Fibroblast of lung (primary cell): Measurements from ENCODE around the gene SPDYE18.
"Not testable (repeated sequence)": the region's sequence is repeated elsewhere in the genome, so short reads cannot be mapped to it uniquely, and the experiment has no call there.

Experiments used
- EZH2 ChIP-seq: IDR thresholded peaks from 2 replicates; pipeline ENCODE4 v1.5.1; 2012; ENCODE audit warnings: low read length, control low read depth, mild to moderate bottlenecking; ENCODE audit errors: missing control alignments
- TF ChIP-seq, protein P1 (sequence below), 2 donors: IDR thresholded peaks in 1 of 2; conservative IDR thresholded peaks in 1 of 2; 1 replicate in 1 of 2; 2 replicates in 1 of 2; pipeline ENCODE4 v1.5.1; 2011 to 2012; ENCODE audit warnings: low read length in 2 of 2, control low read depth in 1 of 2, inconsistent platforms in 1 of 2, low read depth in 1 of 2, mild to moderate bottlenecking in 1 of 2

DNA sequence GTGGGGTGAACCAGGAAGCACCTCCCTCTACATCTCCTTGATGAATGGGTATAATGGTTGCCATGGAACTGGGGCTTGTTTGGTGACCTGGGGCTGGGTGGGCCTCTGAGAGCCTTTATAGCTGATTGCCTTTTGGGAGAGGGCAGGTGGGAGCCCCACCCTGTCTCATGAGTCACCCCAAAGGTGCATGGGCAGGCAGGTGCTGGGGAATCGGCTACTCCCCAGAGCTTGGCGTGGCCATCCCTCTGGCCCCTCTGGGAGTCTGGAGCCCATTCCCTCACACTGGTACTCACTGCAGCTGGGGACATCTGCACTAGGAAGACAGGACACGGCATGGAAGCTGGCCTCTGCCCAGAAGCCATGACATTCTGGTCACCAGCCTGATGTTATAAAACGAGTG, at the start of gene SPDYE18:
- TF ChIP-seq, protein P1, sequence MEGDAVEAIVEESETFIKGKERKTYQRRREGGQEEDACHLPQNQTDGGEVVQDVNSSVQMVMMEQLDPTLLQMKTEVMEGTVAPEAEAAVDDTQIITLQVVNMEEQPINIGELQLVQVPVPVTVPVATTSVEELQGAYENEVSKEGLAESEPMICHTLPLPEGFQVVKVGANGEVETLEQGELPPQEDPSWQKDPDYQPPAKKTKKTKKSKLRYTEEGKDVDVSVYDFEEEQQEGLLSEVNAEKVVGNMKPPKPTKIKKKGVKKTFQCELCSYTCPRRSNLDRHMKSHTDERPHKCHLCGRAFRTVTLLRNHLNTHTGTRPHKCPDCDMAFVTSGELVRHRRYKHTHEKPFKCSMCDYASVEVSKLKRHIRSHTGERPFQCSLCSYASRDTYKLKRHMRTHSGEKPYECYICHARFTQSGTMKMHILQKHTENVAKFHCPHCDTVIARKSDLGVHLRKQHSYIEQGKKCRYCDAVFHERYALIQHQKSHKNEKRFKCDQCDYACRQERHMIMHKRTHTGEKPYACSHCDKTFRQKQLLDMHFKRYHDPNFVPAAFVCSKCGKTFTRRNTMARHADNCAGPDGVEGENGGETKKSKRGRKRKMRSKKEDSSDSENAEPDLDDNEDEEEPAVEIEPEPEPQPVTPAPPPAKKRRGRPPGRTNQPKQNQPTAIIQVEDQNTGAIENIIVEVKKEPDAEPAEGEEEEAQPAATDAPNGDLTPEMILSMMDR (conservative IDR thresholded peaks at IDR 0.05 in 1 of 2, IDR thresholded peaks at IDR 0.05 in 1 of 2; ENCODE audit: low read depth in 1 of 2, low read length in 2 of 2) = not testable (repeated sequence)
- TF ChIP-seq EZH2 = not testable (repeated sequence)
